GM18498 (cell line): ENCODE measurements around the gene CGB2.
"Not testable (repeated sequence)": the region's sequence is repeated elsewhere in the genome, so short reads cannot be mapped to it uniquely, and the experiment has no call there.

Experiments
- ATAC-seq: cut with Tn5 transposase; IDR thresholded peaks from one replicate; pipeline ENCODE4 v1.9.1; 2021; ENCODE audit warnings: mild to moderate bottlenecking, moderate library complexity; ENCODE audit not compliant: unreplicated experiment

Gene CGB2

DNA sequence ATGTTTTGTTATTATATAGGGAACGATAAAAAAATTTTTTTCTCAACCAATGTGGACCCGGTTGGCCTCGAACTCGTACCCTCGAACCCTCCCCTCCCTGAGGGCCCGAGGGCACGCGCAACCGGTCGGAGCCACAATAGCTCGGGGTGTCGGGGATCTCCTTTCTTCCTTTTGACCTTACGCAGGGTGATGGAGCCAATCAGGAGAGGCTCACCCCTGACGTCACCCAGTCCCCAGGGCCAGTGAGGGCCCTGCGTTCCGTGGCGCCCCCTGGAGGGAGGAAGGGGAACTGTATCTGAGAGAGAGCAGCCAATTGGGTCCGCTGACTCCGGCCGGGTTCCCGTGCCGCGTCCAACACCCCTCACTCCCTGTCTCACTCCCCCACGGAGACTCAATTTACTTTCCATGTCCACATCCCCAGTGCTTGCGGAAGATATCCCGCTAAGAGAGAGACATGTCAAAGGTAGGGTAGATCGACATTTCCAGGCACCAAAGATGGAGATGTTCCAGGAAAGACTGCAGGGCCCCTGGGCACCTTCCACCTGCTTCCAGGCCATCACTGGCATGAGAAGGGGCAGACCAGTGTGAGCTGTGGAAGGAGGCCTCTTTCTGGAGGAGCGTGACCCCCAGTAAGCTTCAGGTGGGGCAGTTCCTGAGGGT is at the start of gene CGB2:
Gene CGB2, plus strand, starts transcription at position 249 of the 660 bp plus-strand sequence. Its CDS starts 206 bp downstream, at position 455.
- ATAC-seq: not testable (repeated sequence)

DNA sequence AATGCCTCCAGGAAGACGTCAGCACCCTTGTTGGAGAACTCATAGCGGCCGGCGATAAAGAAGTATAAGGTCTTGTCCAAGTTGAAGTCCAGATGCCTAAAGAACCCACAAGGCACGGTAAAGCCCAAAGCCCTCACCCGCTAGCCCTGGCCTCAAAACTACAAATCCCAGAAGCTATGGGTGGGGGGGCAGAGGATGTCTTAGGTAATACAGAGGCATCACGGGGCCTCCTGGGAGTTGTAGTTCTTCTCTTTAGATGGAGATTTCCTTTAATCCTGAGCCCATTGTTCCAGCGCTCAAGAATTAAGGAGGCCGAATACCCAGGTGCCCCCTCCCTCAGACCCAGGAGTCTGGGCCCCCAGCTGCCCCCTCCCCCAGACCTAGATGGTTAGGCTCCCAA is 49.4 kb upstream of the CGB2 start:
- ATAC-seq: no peak

DNA sequence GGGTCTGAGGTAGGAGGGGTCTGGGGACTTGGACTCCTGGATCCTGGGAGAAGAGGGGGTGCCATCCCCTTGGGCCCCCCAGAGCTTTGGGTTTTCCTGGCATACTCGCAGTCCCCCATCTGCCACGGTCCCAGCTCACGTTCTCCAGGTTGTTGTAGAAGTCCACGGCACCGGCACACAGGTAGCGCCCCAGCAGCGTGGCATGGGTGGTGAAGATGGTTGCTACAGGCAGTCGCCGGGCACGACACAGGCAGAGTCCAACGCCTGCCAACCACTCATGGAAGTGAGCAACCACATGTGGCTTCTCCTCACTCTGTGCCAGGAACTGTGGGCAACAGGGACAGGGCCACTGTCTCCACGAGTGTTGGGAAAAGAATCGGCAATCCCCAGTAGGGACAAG is 46.0 kb upstream of the CGB2 start:
- no peak for ATAC-seq

GRCh38 chr19:48986211-48986610 is 45.5 kb upstream of the CGB2 start:
- no peak for ATAC-seq

DNA sequence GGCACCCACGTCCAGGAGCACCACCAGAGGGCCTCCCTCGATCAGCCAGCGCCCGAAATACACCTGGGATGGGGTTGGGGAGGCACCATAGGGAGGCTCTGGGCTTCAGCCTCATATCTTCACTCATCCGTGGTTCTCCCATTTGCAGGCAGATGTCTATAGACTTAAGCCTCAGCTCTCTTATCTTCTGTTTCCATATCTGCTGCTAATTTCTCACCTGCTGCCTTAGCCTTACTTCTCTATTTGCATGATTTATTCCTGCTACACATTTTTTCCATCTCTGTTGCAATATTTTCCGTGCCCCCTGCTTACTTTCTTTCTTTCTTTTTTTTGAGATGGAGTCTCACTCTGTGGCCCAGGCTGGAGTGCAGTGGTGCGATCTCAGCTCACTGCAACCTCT is 44.4 kb upstream of the CGB2 start:
- ATAC-seq: no peak

GRCh38 chr19:48988286-48988685 is 43.4 kb upstream of the CGB2 start:
- ATAC-seq: no peak

- no peak for ATAC-seq
These were observed 42.8 kb upstream of the CGB2 start for GRCh38 chr19:48988860-48989259.

DNA sequence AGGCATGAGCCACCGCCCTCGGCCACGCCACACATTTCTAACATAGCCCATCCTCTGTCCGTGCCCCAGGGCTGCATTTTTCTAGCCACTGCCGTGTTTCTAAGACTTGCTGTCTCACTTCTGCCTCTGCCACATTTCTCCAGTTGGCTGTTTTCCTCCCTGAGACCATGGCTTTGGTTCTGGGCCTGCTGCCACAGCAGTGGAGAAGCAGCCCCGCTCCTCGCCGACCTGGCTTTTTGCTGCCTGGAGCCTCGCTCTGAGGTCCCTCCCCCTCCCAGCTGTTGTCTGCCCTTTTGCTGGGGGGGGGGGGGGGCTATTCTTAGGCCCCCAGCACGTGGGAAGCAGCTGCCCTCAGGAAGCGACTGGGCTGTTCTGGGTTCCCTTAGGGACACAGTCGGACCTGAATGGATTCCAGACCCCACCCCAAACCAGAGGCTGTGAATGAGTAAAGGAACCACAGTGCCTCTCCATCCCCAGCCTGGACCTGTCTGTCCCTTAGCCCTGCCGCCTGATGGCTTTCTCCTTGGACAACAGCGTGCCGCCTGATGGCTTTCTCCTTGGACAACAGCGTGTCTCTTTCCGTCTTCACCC is 41.9 kb upstream of the CGB2 start:
- no peak for ATAC-seq

GRCh38 chr19:48990400-48990799 is 41.3 kb upstream of the CGB2 start:
- no peak for ATAC-seq

- no peak for ATAC-seq
These were observed 40.6 kb upstream of the CGB2 start for GRCh38 chr19:48991011-48991609.

DNA sequence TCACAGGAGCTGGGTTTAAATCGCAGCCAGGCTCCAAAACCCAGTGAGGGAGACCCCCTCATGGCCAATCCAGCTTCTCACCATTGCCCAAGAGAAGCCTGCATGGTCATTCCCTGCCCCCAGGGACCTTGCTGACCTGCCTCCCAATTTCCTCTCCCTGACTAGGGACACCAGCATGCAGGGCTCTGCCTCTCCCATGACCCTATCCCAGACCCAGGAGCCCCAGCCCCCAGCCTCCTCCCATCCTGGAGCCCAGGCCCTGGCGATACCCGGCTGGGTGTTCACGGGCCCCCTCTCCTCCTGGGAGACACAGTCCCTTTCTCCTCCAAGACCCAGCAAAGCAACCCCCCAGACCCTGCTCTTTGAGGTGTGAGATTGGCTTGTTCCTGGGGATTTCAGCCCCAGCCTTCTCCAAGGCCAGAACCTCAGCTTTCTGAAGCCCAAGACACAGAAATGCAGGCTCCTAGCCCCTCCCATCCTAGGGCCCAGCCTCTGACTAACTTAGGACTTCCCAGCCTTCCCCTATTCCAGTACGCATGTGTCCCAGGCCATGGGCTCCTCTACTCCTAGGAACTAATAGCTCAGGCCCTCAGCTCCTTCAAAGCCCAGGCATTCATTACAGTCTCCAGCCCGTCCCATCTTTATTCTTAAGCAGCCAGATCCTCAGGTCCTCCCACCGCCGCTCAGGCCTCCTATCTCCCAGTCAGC is 39.7 kb upstream of the CGB2 start:
- ATAC-seq: no peak

GRCh38 chr19:48992581-48993174 is 39.0 kb upstream of the CGB2 start:
- peak; percentile 4 for ATAC-seq

DNA sequence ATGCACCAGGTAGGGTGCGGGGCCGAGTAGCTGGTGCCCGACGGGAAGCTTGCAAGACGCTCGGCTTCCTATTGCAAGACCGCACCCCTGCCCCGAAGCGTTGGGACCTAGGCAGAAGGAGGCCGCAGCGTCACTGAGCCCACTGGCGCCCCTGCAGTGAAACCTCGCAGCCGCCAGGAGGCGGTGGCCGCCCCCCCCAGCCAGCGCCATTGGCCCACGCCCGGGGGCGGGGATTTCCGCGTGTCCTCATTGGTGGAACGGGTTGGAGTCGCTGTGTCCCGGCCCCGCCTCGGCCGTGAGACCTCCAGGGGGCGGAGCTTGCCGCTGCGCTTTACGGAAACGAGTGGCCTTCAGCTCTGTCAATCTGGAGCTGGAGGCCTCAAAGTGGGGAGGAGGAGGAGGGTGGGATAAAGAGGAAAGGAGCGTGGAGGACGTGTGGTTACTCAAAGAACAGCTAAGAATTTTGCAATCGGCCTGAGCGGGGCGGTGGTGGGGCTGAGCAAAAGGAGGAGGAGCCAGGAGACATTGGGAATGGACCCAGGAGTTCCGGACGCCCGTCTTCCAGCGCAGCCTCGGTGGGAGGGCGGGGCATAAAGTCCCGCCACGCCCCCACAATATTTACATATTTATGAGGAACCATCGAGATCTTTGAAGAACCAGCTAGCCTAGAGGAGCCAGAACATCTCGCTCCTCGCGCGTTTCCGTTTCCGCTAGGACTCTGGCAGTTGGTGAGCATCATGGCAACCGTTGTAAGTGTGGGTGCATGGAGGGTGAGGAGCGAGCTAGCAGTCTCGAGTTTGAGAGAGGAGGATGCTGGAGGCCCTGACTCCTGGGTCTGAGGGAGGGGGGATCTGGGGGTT is 38.3 kb upstream of the CGB2 start, which contains the start of the genes GYS1 and RUVBL2:
Gene GYS1, minus strand, starts transcription at position 135 of the 860 bp plus-strand sequence. CDS start 197 bp downstream, outside the sequence.
Gene RUVBL2, plus strand, starts transcription at position 713 of the 860 bp plus-strand sequence. Its CDS starts 25 bp downstream, at position 738.
- ATAC-seq: peak; percentile 85

- ATAC-seq: no peak
These were observed 37.7 kb upstream of the CGB2 start for GRCh38 chr19:48994035-48994386.

GRCh38 chr19:48997972-48998371 is 33.7 kb upstream of the CGB2 start:
- no peak for ATAC-seq

GRCh38 chr19:48999481-49000325 is 32.0 kb upstream of the CGB2 start:
- ATAC-seq: no peak

DNA sequence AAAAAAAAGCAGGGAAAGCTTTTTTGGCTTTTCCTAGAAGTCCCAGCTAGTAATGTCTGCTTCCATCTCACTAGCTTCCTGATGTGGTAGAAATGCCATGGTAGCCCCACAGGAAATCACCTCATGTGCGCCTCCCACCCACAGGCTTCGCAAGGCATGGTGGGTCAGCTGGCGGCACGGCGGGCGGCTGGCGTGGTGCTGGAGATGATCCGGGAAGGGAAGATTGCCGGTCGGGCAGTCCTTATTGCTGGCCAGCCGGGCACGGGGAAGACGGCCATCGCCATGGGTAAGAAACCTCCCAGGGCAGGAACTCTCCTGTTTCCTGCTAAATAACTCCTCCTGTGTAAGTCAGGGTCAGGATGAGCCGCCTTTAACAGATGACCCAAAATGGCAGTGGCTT is 27.6 kb upstream of the CGB2 start:
- no peak for ATAC-seq

DNA sequence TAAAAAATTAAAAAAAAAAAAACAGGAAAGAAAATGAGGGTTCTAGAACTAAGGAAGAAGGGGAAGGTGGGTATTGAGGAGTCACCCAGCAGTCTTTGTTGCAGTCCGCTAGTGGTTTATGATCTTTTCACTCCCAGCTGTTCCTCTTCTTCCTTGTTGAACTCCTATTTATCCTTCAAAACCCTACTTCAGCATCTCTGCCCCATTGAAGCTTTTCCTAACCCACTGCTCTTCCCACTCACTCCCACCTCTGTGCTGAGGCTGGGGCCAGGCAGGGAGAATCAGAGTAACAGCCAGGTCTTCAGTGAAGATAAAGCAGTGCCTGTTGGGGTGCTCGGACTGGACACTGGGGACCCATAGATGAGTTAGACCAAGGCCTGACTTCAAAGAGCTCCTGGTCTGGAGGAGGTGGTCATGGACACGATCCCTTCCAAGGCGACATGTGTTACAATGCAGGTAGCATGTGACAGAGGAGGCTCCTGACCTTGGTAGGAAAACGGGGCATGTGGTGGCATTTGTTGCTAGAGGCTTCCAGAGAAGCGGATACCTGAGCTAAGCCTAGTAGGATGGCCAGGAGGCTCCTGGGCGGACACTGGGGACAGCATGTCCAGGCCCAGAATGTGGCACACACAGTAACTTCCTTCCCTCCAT is 26.6 kb upstream of the CGB2 start:
- ATAC-seq: no peak

- no peak for ATAC-seq
These were observed 24.8 kb upstream of the CGB2 start for GRCh38 chr19:49006905-49007304.
